ENCODE measurements around the gene CMSS1.

- TF ChIP-seq ARNTL (CRISPR knock-in tag; IDR thresholded peaks at IDR 0.05; ENCODE audit: borderline replicate concordance, low read depth) (no peak), ZC3H10 (CRISPR knock-in tag; IDR thresholded peaks at IDR 0.05) (no peak), CSDC2 (CRISPR knock-in tag; IDR thresholded peaks at IDR 0.05) (no peak), POU6F1 (CRISPR knock-in tag; IDR thresholded peaks at IDR 0.05; ENCODE audit: borderline replicate concordance, low read depth) (no peak), ZFP3 (CRISPR knock-in tag; IDR thresholded peaks at IDR 0.05) (no peak), PATZ1 (CRISPR knock-in tag; IDR thresholded peaks at IDR 0.05; ENCODE audit: borderline replicate concordance) (no peak), TOX (CRISPR knock-in tag; IDR thresholded peaks at IDR 0.05; ENCODE audit: borderline replicate concordance) (no peak), PPARA (CRISPR knock-in tag; IDR thresholded peaks at IDR 0.05; ENCODE audit: borderline replicate concordance) (no peak), ESRRG (CRISPR knock-in tag; IDR thresholded peaks at IDR 0.05) (no peak), ZNF565 (CRISPR knock-in tag; conservative IDR thresholded peaks at IDR 0.05; ENCODE audit: low read depth) (no peak), ZNF70 (CRISPR knock-in tag; IDR thresholded peaks at IDR 0.05) (no peak)
- TF ChIP-seq, protein P1, sequence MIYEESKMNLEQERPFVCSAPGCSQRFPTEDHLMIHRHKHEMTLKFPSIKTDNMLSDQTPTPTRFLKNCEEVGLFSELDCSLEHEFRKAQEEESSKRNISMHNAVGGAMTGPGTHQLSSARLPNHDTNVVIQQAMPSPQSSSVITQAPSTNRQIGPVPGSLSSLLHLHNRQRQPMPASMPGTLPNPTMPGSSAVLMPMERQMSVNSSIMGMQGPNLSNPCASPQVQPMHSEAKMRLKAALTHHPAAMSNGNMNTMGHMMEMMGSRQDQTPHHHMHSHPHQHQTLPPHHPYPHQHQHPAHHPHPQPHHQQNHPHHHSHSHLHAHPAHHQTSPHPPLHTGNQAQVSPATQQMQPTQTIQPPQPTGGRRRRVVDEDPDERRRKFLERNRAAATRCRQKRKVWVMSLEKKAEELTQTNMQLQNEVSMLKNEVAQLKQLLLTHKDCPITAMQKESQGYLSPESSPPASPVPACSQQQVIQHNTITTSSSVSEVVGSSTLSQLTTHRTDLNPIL (CRISPR knock-in tag; IDR thresholded peaks at IDR 0.05; ENCODE audit: low read depth), result no peak
- TF ChIP-seq, protein P2, sequence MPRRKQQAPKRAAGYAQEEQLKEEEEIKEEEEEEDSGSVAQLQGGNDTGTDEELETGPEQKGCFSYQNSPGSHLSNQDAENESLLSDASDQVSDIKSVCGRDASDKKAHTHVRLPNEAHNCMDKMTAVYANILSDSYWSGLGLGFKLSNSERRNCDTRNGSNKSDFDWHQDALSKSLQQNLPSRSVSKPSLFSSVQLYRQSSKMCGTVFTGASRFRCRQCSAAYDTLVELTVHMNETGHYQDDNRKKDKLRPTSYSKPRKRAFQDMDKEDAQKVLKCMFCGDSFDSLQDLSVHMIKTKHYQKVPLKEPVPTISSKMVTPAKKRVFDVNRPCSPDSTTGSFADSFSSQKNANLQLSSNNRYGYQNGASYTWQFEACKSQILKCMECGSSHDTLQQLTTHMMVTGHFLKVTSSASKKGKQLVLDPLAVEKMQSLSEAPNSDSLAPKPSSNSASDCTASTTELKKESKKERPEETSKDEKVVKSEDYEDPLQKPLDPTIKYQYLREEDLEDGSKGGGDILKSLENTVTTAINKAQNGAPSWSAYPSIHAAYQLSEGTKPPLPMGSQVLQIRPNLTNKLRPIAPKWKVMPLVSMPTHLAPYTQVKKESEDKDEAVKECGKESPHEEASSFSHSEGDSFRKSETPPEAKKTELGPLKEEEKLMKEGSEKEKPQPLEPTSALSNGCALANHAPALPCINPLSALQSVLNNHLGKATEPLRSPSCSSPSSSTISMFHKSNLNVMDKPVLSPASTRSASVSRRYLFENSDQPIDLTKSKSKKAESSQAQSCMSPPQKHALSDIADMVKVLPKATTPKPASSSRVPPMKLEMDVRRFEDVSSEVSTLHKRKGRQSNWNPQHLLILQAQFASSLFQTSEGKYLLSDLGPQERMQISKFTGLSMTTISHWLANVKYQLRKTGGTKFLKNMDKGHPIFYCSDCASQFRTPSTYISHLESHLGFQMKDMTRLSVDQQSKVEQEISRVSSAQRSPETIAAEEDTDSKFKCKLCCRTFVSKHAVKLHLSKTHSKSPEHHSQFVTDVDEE (CRISPR knock-in tag; IDR thresholded peaks at IDR 0.05), result no peak
Observed at GRCh38 chr3:99892332-99892731, 74.7 kb downstream of the CMSS1 start.

Data from SK-N-SH treated with all-trans-retinoic acid at 6 μM for 48 hours (cell line).